BLaER1 (cell line): ENCODE measurements around the gene TRPV4.

Experiments
- H3K27ac ChIP-seq: shearing (Covaris generic); formaldehyde crosslinking; 2 replicates; pipeline ENCODE4 v1.8.1; 2022
- H3K27me3 ChIP-seq: shearing (Covaris generic); formaldehyde crosslinking; 2 replicates; pipeline ENCODE4 v1.8.1; 2022
- H3K36me3 ChIP-seq: shearing (Covaris generic); formaldehyde crosslinking; 2 replicates; pipeline ENCODE4 v1.8.1; 2022
- H3K4me1 ChIP-seq: shearing (Covaris generic); formaldehyde crosslinking; 2 replicates; pipeline ENCODE4 v1.8.1; 2022
- H3K4me2 ChIP-seq: shearing (Covaris generic); formaldehyde crosslinking; 2 replicates; pipeline ENCODE4 v1.8.1; 2022
- H3K4me3 ChIP-seq: shearing (Covaris generic); formaldehyde crosslinking; 2 replicates; pipeline ENCODE4 v1.8.1; 2022
- H3K9ac ChIP-seq: shearing (Covaris generic); formaldehyde crosslinking; 2 replicates; pipeline ENCODE4 v1.8.1; 2022
- H3K9me3 ChIP-seq: shearing (Covaris generic); formaldehyde crosslinking; 2 replicates; pipeline ENCODE4 v1.8.1; 2022
- H4K20me1 ChIP-seq: shearing (Covaris generic); formaldehyde crosslinking; 2 replicates; pipeline ENCODE4 v1.8.1; 2022
- Cebpa-rat ChIP-seq: shearing (Covaris generic); IDR thresholded peaks from 2 replicates; pipeline ENCODE4 v1.8.1; 2022

TRPV4 gene

GRCh38 chr12:109760031-109760929, 72.9 kb downstream of the TRPV4 start:
- Histone ChIP-seq H3K4me2 (no peak overlapping the region), H4K20me1 (no peaks in the 10 kb centered on the region), H3K9ac (no peak overlapping the region), H3K27ac (no peak overlapping the region), H3K4me3 (no peak overlapping the region), H3K27me3 (no peaks in the 10 kb centered on the region), H3K36me3 (no peaks in the 10 kb centered on the region), H3K4me1 (peaks cover 8% of the 10 kb centered on the region), H3K9me3 (peaks cover 17% of the 10 kb centered on the region; the same call in 1 of the 2 replicates)
- no peak for TF ChIP-seq Cebpa-rat

DNA sequence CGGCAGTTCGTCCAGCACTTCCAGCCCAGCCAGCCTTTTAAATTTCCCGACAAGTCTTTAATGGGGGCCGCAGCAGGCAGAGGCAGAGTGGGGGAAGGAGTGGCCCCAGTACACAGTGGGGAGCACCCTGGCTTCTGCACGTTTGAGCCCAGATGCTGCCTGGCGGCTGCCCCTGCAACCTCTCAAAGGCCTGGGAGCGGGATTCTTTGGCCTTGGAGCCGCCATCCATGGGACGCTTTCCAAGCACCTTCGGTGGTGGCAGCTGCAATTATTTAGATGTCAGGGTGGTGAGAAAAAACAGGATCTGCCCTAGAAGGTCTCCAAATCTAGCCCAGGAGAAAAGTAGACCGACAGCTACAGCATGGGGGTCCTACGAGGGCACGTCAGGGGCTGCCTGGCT, 73.6 kb downstream of the TRPV4 start:
- no peaks in the 10 kb centered on the region for H3K27me3 ChIP-seq
- peaks cover 17% of the 10 kb centered on the region; the same call in 1 of the 2 replicates for H3K9me3 ChIP-seq
- H3K36me3 ChIP-seq: no peaks in the 10 kb centered on the region
- no peak for TF ChIP-seq Cebpa-rat
- H3K4me1 ChIP-seq: peaks cover 8% of the 10 kb centered on the region
- H3K9ac ChIP-seq: no peak overlapping the region
- no peaks in the 10 kb centered on the region for H4K20me1 ChIP-seq
- H3K4me3 ChIP-seq: no peak overlapping the region
- H3K27ac ChIP-seq: no peak overlapping the region
- H3K4me2 ChIP-seq: no peak overlapping the region

- Histone ChIP-seq H3K36me3 (no peaks in the 10 kb centered on the region), H3K4me2 (no peak overlapping the region)
Measured at GRCh38 chr12:109758426-109759420, 74.5 kb downstream of the TRPV4 start.

DNA sequence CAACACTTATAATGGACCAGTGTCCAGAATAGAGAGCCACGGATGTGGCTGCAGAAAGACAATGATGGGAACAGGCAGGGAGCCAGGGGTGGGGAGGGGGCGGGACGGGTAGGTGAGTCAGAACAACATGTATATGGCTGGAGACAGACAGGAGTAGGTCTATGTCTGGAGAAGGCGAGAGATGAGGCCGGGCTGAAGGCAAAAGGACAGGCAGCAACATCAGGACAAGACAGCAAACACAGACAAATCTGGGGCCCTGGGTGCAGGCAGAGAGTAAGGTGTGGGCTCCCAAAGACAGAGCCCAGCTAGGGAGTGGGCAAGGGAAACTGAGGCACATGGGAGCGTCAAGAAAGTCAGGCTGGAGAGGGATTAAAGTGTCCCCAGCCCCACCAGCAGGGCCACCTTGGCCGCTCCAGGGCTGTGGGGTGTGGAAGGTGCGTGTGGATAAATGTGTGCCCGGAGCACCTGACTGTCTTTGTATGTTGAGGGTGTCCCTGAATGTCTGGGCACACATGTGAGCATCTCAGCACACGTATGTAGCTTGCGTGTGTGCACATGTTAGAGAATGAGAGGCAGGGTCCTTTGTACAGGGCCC, 75.4 kb downstream of the TRPV4 start:
- H3K9me3 ChIP-seq: peaks cover 12% of the 10 kb centered on the region; the same call in 1 of the 2 replicates
- no peaks in the 10 kb centered on the region for H3K27me3 ChIP-seq
- no peak overlapping the region for H3K9ac ChIP-seq
- H3K27ac ChIP-seq: no peak overlapping the region
- no peaks in the 10 kb centered on the region for H4K20me1 ChIP-seq
- no peak overlapping the region for H3K4me3 ChIP-seq
- TF ChIP-seq Cebpa-rat: no peak
- no peak overlapping the region for H3K4me2 ChIP-seq
- peaks cover 8% of the 10 kb centered on the region for H3K4me1 ChIP-seq
- H3K36me3 ChIP-seq: no peaks in the 10 kb centered on the region

More at GRCh38 chr12:109758426-109759420, 74.5 kb downstream of the TRPV4 start:
- Histone ChIP-seq H3K27me3 (no peaks in the 10 kb centered on the region), H3K4me1 (peaks cover 8% of the 10 kb centered on the region), H3K4me3 (no peak overlapping the region), H3K9ac (no peak overlapping the region), H3K27ac (no peak overlapping the region), H3K9me3 (peaks cover 17% of the 10 kb centered on the region; the same call in 1 of the 2 replicates), H4K20me1 (no peaks in the 10 kb centered on the region)
- TF ChIP-seq Cebpa-rat: no peak

DNA sequence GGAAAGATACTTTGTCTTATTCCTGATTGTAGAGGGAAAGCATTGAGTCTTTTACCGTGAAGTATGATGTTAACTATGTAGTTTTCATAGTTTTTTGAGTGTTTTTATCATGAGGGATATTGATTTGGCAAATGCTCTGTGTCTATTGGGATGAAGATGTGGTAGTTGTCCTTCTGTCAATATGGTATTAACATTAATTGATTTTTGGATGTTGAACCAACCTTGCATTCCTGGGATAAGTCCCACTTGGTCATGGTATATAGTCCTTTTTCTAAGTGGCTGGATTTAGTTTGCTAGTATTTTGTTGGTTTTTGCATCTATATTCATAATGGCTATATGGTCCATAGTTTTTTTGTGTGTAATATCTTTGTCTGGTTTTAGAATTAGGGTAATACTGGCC, 76.7 kb downstream of the TRPV4 start:
- Histone ChIP-seq H3K9ac (no peak overlapping the region), H3K36me3 (no peaks in the 10 kb centered on the region), H3K4me3 (no peak overlapping the region), H3K27ac (no peak overlapping the region), H3K27me3 (no peaks in the 10 kb centered on the region), H3K4me1 (peaks cover 8% of the 10 kb centered on the region), H3K4me2 (no peak overlapping the region), H3K9me3 (peaks cover 12% of the 10 kb centered on the region; the same call in 1 of the 2 replicates), H4K20me1 (no peaks in the 10 kb centered on the region)
- TF ChIP-seq Cebpa-rat: no peak

DNA sequence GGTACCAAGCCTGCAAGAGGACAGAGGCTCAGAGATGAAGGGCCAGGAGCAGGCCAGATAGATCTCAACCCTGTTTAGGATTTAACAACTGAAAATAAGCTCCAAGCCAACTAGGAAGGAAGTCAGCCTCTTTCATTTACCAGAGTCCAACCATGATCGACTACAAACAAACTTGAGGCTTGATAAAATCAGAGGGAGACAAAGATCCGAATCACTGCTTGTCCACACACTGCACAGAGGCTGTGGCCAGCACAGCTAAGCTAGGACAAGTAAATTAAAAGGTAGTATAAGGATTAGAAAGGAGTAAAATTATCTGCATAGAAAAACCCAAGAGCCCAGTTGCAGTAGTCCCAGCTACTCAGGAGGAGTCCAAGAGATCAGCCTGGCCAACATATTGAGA, 79.2 kb downstream of the TRPV4 start:
- no peaks in the 10 kb centered on the region for H3K36me3 ChIP-seq
- TF ChIP-seq Cebpa-rat: no peak
- H3K4me1 ChIP-seq: no peaks in the 10 kb centered on the region
- H3K4me2 ChIP-seq: no peak overlapping the region
- no peaks in the 10 kb centered on the region for H4K20me1 ChIP-seq
- H3K9ac ChIP-seq: no peak overlapping the region
- peaks cover 12% of the 10 kb centered on the region; the same call in 1 of the 2 replicates for H3K9me3 ChIP-seq
- H3K27me3 ChIP-seq: no peaks in the 10 kb centered on the region
- no peak overlapping the region for H3K27ac ChIP-seq
- no peak overlapping the region for H3K4me3 ChIP-seq

DNA sequence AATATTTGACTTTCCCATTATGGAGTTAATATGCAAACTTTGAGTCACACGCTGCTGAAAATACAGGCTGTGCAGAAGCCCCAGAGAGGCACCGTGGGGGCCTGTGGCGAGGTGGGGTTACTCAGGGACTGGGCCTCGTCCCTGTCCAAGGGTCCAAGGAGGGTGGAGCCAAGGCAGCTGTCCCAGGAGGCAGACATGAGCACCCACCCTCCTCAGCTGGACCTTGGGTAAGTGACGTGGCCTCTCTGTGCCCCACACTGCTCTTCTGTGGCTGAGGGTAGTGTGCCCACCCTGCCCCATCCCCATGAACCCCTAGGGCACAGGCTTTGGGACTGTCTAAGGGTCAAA, 80.2 kb downstream of the TRPV4 start:
- Histone ChIP-seq H3K4me2 (no peak overlapping the region), H3K9me3 (peaks cover 12% of the 10 kb centered on the region; the same call in 1 of the 2 replicates), H3K9ac (no peak overlapping the region), H4K20me1 (no peaks in the 10 kb centered on the region), H3K4me3 (no peak overlapping the region), H3K27ac (no peak overlapping the region), H3K36me3 (no peaks in the 10 kb centered on the region), H3K4me1 (no peaks in the 10 kb centered on the region), H3K27me3 (no peaks in the 10 kb centered on the region)
- TF ChIP-seq Cebpa-rat: no peak

- no peak overlapping the region for H3K27ac ChIP-seq
- H3K9ac ChIP-seq: no peak overlapping the region
- no peak overlapping the region for H3K4me2 ChIP-seq
- H3K27me3 ChIP-seq: no peaks in the 10 kb centered on the region
- TF ChIP-seq Cebpa-rat: no peak
- no peaks in the 10 kb centered on the region for H3K4me1 ChIP-seq
- H3K4me3 ChIP-seq: no peak overlapping the region
- H4K20me1 ChIP-seq: no peaks in the 10 kb centered on the region
- H3K9me3 ChIP-seq: peaks cover 12% of the 10 kb centered on the region; the same call in 1 of the 2 replicates
- no peaks in the 10 kb centered on the region for H3K36me3 ChIP-seq
Measured at GRCh38 chr12:109752117-109753053, 80.8 kb downstream of the TRPV4 start.
